ENCODE results near the gene SENP2. TPM values are rescaled to one million over a fixed set of nuclear protein-coding genes. Genes with fewer than 3 reads are reported as not detected.

The SENP2 gene
- total and polyA plus RNA-seq, 9 of the 15 experiments (the other 6 are each of a cell fraction or from before 2014, with no cell fraction given), result 11.8 to 67.1 (median 41.1) TPM

GRCh38 chr3:185658504-185658912 lies 72.4 kb downstream of the SENP2 start:
- Histone ChIP-seq H3K27me3 (ENCODE audit: control insufficient read depth in 2 of 2, insufficient read depth in 2 of 2, low read length in 2 of 2) (no peaks in the 10 kb centered on the region), H3K4me2 (ENCODE audit: insufficient read depth, low read length) (no peak overlapping the region), H4K20me1 (replicated peaks; ENCODE audit: control insufficient read depth, insufficient read depth, low read length) (0 out of 2 replicates have a peak, but pooled peaks cover 4% of the 10 kb centered on the region), H3K4me3 (no peak overlapping the region), H3K9ac (ENCODE audit: insufficient read depth in 1 of 2, low read depth in 2 of 2, low read length in 2 of 2) (0 out of 4 replicates have a peak overlapping the region, but pooled peaks of 1 of the 2 experiments have one; percentile 7), H3K4me1 (replicated peaks in 1 of 2; ENCODE audit: control insufficient read depth in 2 of 2, insufficient read depth in 2 of 2, low read length in 2 of 2) (peaks cover 2 to 7% of the 10 kb centered on the region in 2 experiments; a peak in 4 of 5 replicates), H3K36me3 (ENCODE audit: control insufficient read depth, insufficient read depth, low read length) (peaks cover 52% of the 10 kb centered on the region), H3K9me1 (ENCODE audit: control insufficient read depth, insufficient read depth, low read length) (peaks cover 4% of the 10 kb centered on the region), H3K79me2 (ENCODE audit: control insufficient read depth, insufficient read depth, low read length) (no peaks in the 10 kb centered on the region), H3K9me3 (replicated peaks; ENCODE audit: control insufficient read depth, insufficient read depth, low read depth, low read length) (no peaks in the 10 kb centered on the region), H2AFZ (ENCODE audit: low read depth, low read length) (no peak overlapping the region), H3K27ac (ENCODE audit: extremely low read depth, low read depth, low read length) (no peak overlapping the region)
- DNase-seq (ENCODE audit: extremely low read depth in 1 of 4, low spot score in 3 of 4) (no peak), ATAC-seq (no peak), FAIRE-seq (peak; percentile 55)
- intact Hi-C loops (cut with micrococcal nuclease) (no loop called here), in situ Hi-C loops (cut with MboI) (no loop called here)
- POLR2A ChIA-PET, result interaction anchor here (1.0 kb wide), 1 partner anchor 43 kb away, joined by 3 read pairs; no protein-coding TSS in a partner anchor
- CTCF ChIA-PET (ENCODE audit: low intra/inter-chr PET ratio), result no interaction called here
- 72% methylated on average over 8 of the region's 8 CpGs for whole genome bisulfite sequencing (ENCODE audit: insufficient coverage, low coverage, missing lambda C conversion rate)
- BruUV-seq (replicated peaks), result no TSS peak
- no peak for TF ChIP-seq ZNF282 (CRISPR knock-in tag; IDR thresholded peaks at IDR 0.05)
- TF ChIP-seq, protein P1, sequence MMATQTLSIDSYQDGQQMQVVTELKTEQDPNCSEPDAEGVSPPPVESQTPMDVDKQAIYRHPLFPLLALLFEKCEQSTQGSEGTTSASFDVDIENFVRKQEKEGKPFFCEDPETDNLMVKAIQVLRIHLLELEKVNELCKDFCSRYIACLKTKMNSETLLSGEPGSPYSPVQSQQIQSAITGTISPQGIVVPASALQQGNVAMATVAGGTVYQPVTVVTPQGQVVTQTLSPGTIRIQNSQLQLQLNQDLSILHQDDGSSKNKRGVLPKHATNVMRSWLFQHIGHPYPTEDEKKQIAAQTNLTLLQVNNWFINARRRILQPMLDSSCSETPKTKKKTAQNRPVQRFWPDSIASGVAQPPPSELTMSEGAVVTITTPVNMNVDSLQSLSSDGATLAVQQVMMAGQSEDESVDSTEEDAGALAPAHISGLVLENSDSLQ (IDR thresholded peaks at IDR 0.05), result no peak
- TF ChIP-seq POLR2AphosphoS5 (IDR thresholded peaks at IDR 0.05; ENCODE audit: control insufficient read depth, insufficient read depth, low read depth, low read length), result 0 out of 2 replicates have a peak, but pooled peaks have one; percentile 3
- TF ChIP-seq MYBL2 (IDR thresholded peaks at IDR 0.05; ENCODE audit: low read depth), result no peak
- TF ChIP-seq MYBL2 (CRISPR knock-in tag; IDR thresholded peaks at IDR 0.05; ENCODE audit: borderline replicate concordance), result no peak
